Neural cell (in vitro differentiated cells): ENCODE measurements around the gene ZNF830.

ENCODE experiments used
- EP300 ChIP-seq: fragments of 450-650 bp; conservative IDR thresholded peaks from 2 replicates; pipeline ENCODE4 v1.6.1; 2014; ENCODE audit warnings: antibody characterized with exemption, mild to moderate bottlenecking, moderate library complexity; ENCODE audit not compliant: poor library complexity, severe bottlenecking
- EZH2 ChIP-seq: fragments of 200-600, 300-800 bp; shearing (Covaris generic), sonication (generic); IDR thresholded peaks from 2 replicates; pipeline ENCODE4 v1.6.1; 2014; ENCODE audit warnings: antibody characterized with exemption, low read length, borderline replicate concordance, mild to moderate bottlenecking; ENCODE audit not compliant: insufficient read depth, poor library complexity, severe bottlenecking
- MXI1 ChIP-seq: fragments of 450-650 bp; conservative IDR thresholded peaks from 2 replicates; pipeline ENCODE4 v1.6.1; 2014; ENCODE audit warnings: antibody characterized with exemption, mild to moderate bottlenecking; ENCODE audit not compliant: poor library complexity, severe bottlenecking
- POLR2AphosphoS5 ChIP-seq: IDR thresholded peaks from 2 replicates; pipeline ENCODE4 v1.6.1; 2012
- RAD21 ChIP-seq: fragments of 450-650 bp; conservative IDR thresholded peaks from 2 replicates; pipeline ENCODE4 v1.6.1; 2014; ENCODE audit warnings: antibody characterized with exemption, mild to moderate bottlenecking, moderate library complexity
- REST ChIP-seq: IDR thresholded peaks from 2 replicates; pipeline ENCODE4 v1.6.1; 2012; ENCODE audit warnings: borderline replicate concordance
- SMC3 ChIP-seq: fragments of 450-650 bp; conservative IDR thresholded peaks from 2 replicates; pipeline ENCODE4 v1.6.1; 2014; ENCODE audit warnings: antibody characterized with exemption, mild to moderate bottlenecking, moderate library complexity; ENCODE audit not compliant: poor library complexity
- TAF1 ChIP-seq: IDR thresholded peaks from 2 replicates; pipeline ENCODE4 v1.6.1; 2012; ENCODE audit warnings: low read depth
- TF ChIP-seq, protein P1 (sequence below): fragments of 450-650 bp; IDR thresholded peaks from 2 replicates; pipeline ENCODE4 v1.5.1; 2014; ENCODE audit warnings: antibody characterized with exemption, mild to moderate bottlenecking, moderate library complexity; ENCODE audit not compliant: poor library complexity, severe bottlenecking

DNA sequence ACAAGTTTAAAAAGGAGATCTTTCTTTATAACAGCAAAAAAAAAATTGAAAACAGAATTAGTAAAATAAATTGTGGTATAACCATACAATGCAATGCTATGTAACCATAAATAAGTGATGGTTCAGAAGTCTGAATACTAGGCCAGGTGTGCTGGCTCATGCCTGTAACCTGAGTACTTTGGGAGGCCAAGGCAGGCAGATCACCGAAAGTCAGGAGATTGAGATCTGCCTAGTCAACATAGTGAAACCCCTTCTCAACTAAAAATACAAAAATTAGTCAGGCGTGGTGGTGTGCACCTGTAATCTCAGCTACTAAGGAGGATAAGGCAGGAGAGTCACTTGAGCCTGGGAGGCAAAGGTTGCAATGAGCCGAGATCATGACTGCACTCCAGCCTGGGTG, 34.7 kb upstream of the ZNF830 start:
- TF ChIP-seq, protein P1, sequence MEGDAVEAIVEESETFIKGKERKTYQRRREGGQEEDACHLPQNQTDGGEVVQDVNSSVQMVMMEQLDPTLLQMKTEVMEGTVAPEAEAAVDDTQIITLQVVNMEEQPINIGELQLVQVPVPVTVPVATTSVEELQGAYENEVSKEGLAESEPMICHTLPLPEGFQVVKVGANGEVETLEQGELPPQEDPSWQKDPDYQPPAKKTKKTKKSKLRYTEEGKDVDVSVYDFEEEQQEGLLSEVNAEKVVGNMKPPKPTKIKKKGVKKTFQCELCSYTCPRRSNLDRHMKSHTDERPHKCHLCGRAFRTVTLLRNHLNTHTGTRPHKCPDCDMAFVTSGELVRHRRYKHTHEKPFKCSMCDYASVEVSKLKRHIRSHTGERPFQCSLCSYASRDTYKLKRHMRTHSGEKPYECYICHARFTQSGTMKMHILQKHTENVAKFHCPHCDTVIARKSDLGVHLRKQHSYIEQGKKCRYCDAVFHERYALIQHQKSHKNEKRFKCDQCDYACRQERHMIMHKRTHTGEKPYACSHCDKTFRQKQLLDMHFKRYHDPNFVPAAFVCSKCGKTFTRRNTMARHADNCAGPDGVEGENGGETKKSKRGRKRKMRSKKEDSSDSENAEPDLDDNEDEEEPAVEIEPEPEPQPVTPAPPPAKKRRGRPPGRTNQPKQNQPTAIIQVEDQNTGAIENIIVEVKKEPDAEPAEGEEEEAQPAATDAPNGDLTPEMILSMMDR = no peak
- TF ChIP-seq EZH2 (no peak), RAD21 (no peak), POLR2AphosphoS5 (no peak), REST (no peak), TAF1 (no peak), EP300 (no peak), MXI1 (no peak), SMC3 (no peak)
